ENCODE measurements around the gene ITSN2.

ITSN2 gene

DNA sequence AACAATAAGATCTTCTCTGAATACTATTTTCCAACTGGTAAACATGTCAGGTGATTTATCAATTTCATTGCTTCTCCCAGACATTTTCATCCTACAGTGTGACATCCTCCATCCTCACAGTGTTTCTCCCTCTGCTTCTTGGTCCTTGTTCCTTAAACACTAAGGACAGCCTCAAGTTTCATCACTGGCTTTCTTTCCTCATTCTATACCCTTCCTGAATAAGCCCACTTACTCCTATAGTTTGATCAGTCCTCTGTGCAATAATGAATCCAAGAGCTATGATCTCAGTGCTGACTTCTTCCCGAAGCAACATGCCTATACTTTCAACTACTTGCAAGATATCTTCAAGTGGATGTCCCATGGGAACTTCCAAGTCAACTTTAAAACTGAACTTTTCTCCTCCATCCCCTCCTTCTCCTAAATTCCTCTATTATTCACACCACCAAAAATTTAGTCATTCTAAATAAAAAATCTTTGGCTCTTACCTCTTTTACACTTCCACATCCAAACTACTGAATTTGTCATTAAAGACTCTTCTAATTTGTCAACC lies 97.8 kb downstream of the ITSN2 start:
- DNase-seq: no peak

DNA sequence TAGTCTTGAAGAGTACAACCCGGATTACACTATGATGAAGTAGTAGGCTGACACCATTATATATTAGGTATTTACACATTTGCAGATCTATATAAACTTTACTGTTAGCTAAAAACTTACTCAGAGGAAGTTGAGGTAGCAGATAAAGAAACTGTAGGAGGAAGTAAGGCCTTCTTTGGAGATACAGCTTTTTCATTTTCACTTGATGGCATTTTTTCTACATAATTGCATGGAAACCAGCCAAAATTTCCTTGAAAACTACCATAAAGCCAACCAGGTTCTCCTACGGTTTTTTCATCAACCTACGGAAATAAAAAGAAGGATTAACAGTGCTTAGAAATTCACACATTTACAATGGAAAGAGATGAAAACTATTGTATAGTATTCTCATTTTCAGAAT lies 98.9 kb downstream of the ITSN2 start:
- DNase-seq: no peak

GRCh38 chr2:24259316-24259715 lies 101.0 kb downstream of the ITSN2 start:
- DNase-seq: no peak

- no peak for DNase-seq
These were observed 101.6 kb downstream of the ITSN2 start for GRCh38 chr2:24258718-24259117.

GRCh38 chr2:24253303-24253919 lies 106.9 kb downstream of the ITSN2 start:
- no peak for DNase-seq

GRCh38 chr2:24247592-24247991 lies 112.7 kb downstream of the ITSN2 start:
- DNase-seq: no peak

- DNase-seq: no peak
These were observed 113.2 kb downstream of the ITSN2 start for GRCh38 chr2:24247164-24247563.

GRCh38 chr2:24245986-24246776 lies 114.2 kb downstream of the ITSN2 start:
- DNase-seq: no peak

GRCh38 chr2:24241528-24241927 lies 118.8 kb downstream of the ITSN2 start:
- no peak for DNase-seq

GRCh38 chr2:24239553-24239952 lies 120.8 kb downstream of the ITSN2 start:
- DNase-seq: no peak

- DNase-seq: no peak
These were observed 122.2 kb downstream of the ITSN2 start for GRCh38 chr2:24238158-24238557.

GRCh38 chr2:24237313-24237712 lies 123.0 kb downstream of the ITSN2 start:
- DNase-seq: no peak

- DNase-seq: no peak
These were observed 127.0 kb downstream of the ITSN2 start for GRCh38 chr2:24233321-24233720.

- no peak for DNase-seq
These were observed 128.9 kb downstream of the ITSN2 start for GRCh38 chr2:24231461-24231881.

DNA sequence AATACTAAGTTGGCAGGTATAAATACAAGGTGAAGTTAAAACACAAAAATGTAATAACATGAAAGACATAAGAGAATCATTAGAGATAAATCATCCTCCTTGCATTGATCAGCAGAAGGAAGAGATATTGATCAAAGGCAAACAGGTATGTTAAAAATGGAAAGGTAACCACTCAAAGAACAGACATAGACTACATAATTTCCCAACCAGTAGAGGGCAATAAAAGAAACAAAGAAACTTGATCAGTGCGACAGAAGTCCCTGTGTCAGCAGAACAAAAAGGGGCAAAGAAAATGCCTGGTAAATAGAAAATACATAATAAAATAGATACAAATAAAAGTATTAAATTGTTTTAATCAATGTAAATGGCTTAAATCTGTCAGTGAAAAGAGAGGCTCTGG lies 131.9 kb downstream of the ITSN2 start:
- peak in 1 of 2 donors; percentile 11 for DNase-seq

- DNase-seq: no peak
These were observed 134.7 kb downstream of the ITSN2 start for GRCh38 chr2:24225499-24226242.

- no peak for DNase-seq
These were observed 137.4 kb downstream of the ITSN2 start for GRCh38 chr2:24222946-24223345.

DNA sequence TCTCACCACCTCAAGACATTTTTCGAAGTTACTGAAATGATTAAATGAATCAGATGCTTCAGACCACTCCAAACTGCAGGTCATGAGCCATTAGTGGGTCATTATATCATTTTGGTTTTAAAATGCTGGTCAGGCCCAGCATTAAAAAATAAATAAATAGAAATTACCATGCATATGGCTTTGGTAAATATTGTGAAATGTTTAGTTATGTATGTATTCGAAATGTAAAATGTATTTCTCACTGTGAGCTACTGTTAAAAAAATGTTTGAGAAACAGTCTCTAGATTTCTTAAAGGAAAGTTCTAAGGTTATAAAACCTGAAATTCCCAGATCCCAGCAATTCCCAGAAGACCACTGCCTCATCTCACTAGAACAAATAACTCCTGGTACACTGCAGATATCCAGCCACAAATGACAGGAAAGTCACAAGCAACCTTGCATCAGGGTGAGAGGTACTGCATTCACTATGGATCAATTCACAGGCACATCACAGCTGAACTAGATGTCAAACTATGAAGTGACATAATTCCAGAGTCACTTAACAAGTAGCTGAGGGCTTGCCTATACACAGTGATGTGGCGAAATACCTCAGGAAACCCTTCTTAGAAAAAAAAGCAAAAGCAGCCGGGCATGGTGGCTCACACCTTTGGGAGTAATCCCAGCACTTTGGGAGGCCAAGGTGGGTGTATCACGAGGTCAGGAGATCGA lies 138.8 kb downstream of the ITSN2 start:
- no peak for DNase-seq

DNA sequence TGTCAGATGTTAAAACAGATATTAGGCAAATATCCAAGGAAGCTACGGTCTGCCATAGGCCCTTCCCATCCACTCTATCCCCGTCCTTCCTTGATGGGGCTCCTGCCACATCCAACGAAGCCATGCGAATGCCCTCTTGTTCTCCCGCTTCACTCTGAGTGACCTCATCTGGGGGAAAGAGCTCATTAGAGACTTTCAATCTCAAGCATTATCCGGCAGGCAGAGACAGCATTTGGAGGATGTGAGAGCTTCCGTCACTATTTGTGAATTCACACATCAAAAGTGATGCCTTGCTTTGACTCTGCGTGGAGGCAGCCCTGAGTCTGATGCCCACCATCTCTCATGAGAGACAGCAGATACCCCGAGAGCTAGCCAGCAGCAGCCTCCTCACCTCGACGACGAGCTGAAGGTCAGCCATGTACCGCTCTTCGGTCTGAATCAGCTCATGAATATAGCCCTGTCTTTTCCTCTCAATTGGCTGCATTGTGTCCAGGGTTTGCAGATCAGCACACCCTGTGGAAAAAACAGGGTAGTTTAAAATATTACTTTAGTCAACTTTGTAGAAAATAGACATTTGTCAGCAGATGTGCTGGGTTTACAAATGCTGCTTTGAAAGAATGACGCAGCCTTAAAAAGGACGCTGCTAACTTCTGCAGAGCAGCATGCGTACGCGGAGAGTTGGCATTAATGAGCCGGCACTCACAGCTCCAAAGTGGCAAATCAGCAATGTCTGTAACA lies 139.6 kb downstream of the ITSN2 start:
- no peak for DNase-seq

- peak in 1 of 2 donors; percentile 17 for DNase-seq
These were observed 145.5 kb downstream of the ITSN2 start for GRCh38 chr2:24214880-24215279.

DNA sequence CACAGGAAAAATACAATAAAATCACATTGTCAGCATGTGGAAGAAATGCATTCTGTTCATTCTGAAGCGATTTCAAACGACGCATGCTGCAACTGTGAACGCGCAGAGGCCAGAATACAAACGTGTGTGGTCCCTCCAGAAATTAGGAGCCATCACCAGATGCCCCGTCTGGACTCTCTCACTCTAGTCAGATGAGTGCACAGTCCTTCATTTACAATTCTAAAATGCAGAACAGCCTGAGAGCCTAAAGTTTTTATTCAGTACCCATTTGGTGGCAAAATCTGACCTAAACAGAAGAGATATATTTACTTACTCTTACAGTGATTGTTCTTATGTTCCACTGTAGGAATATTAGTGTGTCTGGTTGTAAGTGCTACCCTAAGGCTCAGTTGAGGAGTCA lies 148.9 kb downstream of the ITSN2 start:
- no peak for DNase-seq

- DNase-seq: no peak
These were observed 149.6 kb downstream of the ITSN2 start for GRCh38 chr2:24210723-24211122.
